ENCODE results near the gene SEMA5B. TPM values are rescaled to one million over a fixed set of nuclear protein-coding genes. Genes with fewer than 3 reads are reported as not detected.

The SEMA5B gene
- polyA plus RNA-seq, 3 donors, result 25.3 to 31.3 (median 25.8) TPM

DNA sequence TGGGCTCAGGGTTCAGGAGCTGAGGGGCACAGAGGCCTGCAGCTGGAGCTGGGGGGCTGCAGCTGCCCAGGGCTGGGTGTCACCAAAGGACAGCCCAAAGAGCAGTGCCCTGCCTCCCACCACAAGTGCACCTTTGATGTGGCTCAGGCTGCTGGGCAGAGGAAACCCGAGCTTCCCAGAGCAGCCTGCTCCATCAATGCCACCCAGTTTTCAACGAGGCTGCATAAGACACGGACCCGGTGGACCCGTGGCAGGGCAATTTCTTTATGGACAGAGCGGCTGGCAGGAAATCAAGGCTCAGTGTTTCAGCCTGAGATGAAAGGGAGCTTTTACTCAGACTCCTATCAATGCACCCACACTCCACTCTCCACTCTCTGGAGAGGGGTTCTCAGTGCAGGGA lies 18.7 kb downstream of the SEMA5B start:
- DNase-seq (ENCODE audit: extremely low read depth in 1 of 11, low read depth in 9 of 11, low spot score in 4 of 11), result no peak

DNA sequence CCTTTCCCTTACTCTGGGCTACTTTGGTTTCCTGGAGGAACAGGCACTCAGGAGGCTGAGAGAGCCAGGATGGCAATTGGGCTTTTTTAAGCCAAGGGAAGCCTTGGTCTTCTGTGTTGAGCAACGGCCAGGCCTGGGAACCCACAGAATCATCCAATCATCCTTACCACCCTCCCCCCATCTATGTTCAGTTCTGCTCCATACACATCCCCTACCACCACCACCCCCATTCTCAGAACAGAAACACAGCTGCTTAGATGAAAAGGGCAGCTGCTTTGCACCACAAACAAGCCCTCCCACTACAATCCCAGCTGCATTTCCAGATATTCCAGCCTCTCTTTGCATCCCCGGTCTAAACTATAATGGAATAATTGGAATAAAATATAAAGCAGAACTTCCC lies 21.0 kb downstream of the SEMA5B start:
- no peak for DNase-seq (ENCODE audit: extremely low read depth in 1 of 11, low read depth in 9 of 11, low spot score in 4 of 11)

DNA sequence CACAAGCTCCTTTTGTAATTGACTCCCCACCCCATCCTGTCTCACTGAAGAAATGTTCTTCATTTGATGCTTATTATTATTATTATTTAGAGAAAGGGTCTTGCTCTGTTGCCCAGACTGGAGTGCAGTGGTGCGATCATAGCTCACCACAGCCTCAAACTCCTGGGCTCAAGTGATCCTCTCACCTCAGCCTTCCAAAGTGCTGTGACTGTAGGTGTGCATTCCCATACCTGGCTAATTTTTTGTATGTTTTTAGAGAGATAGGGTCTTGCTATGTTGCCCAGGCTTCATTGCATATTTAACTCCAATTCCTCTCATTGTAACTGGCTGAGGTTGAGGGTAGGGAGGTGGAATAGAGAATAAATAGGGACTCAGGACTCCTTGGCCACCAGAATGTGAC lies 22.3 kb downstream of the SEMA5B start:
- DNase-seq (ENCODE audit: extremely low read depth in 1 of 11, low read depth in 9 of 11, low spot score in 4 of 11), result no peak

DNA sequence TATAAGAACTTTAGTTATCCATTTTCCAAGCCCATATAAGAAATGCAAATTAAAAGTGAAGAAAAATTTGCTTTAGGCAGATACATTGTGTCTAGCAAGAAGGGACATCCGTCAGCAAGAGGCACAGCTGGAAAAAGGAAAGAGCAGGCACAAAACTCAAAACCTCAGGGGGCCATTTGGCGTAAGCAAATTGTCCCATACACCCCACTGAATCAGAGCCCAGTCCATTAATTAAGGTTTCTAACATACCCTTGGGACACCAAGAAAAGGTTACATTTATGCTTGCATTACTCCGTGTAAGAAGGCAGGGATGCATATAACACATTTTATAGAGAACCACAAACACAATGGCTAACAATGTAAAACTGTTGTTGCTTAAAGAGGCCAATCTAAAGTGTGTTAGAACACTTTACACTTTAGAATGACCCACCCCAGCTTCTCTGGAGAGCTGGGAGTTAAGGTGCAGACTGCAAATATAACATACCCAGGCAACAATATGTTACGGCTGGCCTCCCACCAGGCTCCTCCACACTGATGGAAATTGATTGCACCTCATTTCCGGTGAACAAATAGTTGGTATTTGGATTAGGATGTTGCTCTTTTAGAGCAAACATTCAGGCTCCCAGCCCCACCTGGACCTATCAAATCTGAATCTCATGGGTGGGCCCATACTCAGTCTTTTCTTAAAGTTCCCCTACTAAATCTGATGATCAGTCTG lies 23.2 kb downstream of the SEMA5B start:
- DNase-seq (ENCODE audit: extremely low read depth in 1 of 11, low read depth in 9 of 11, low spot score in 4 of 11), result no peak

DNA sequence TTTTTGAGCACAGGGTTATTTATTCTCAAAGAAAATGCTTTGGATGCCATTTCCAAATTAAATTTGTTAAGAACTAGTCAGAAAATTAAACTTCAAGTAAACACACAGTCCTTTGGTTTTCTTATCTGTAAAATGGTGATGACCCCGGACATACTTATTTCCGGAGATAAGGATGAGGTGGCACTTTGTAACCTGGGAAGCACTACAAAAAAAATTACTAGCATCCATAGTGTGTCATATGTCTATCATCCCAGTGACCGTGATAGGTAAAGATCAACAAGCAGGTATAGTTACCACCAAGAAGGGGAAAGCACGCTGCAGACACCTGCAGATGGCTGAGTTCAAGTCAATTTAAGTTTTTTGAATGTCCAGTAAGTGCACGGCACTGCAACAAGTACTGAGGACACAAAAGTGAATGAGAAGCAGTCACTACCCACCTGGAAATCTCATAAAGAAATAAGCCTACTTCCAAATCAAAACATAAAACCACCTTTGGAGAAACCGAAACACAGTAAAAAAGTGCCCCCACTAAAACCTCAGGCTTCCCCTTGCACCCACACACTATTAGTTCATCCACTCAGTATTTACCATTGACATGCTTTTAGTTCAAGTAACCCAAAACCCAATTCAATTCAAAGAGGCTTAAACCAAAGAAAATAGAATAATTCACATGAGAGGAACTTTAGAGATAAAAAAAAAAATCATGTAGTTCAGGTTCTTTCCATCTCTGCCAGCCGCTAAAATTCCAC lies 24.6 kb downstream of the SEMA5B start:
- DNase-seq (ENCODE audit: extremely low read depth in 1 of 11, low read depth in 9 of 11, low spot score in 4 of 11), result no peak

DNA sequence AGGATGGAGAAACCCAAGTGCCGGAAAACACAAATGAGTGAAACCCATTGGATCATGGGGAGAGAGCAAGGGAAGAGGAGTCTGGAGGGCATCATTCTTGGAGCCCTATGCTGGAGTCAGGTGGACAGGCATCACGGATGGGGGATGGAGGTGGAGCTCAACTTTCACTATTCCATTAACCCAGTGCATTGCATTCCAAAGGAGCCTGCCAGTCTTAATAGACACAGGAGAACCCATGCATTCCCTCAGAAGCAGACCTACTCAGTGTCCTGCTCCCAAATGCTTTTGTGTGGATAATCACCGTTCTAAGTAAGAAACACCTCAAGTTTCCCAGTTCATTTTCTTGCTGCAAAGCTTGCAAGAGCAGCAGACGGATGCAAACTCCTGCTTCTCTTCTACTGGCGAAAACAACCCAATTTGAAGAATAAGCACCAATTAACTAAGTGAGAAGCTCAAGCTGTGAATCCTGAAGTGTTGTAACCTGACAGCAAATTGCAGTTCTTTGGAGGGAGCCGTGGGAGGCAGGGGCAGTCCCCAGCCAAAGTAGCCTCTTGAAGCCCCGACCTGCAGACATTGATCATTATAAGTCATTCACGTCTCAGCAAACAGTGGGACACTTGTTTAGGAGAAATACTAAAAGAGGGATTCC lies 25.3 kb downstream of the SEMA5B start:
- DNase-seq (ENCODE audit: extremely low read depth in 1 of 11, low read depth in 9 of 11, low spot score in 4 of 11), result no peak

DNA sequence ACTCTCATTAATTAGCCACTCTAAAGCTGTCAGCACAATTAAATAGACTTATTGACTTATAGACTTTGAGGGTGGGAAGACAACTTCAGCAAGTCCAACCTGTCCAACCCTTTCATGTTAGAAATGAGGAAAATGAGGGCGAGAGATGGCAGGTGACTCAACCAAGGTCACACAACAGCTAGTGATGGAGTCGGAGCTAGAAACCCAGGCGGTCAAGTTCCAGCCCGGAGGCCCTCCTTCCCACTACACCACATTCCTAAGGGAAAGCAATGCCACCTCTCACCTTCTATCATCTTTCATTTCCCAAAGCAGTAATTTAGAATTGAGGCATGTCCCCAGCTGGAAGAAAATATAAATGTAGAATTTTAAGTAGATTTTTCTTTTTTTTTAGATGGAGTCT lies 28.7 kb downstream of the SEMA5B start:
- no peak for DNase-seq (ENCODE audit: extremely low read depth in 1 of 11, low read depth in 9 of 11, low spot score in 4 of 11)

DNA sequence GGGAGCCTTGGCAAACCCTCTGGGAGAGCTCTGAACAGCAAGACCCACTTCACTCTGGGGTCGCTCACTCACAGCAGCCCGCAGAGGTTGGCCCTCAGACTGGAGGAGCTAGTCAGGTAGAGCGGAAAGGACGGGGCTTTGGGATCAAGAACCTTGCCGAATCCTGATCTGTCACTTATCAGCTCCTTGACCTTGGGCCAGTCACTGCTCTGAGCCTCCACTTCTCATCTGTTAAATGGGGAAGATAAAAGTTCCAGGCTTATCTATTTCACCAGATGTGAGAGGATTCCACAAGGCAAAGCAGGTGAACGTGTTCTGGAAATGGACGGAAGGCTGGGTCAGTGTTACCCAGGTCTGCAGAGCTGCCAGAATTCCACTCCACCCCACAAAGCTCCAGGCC lies 29.4 kb downstream of the SEMA5B start:
- DNase-seq (ENCODE audit: extremely low read depth in 1 of 11, low read depth in 9 of 11, low spot score in 4 of 11), result no peak

DNA sequence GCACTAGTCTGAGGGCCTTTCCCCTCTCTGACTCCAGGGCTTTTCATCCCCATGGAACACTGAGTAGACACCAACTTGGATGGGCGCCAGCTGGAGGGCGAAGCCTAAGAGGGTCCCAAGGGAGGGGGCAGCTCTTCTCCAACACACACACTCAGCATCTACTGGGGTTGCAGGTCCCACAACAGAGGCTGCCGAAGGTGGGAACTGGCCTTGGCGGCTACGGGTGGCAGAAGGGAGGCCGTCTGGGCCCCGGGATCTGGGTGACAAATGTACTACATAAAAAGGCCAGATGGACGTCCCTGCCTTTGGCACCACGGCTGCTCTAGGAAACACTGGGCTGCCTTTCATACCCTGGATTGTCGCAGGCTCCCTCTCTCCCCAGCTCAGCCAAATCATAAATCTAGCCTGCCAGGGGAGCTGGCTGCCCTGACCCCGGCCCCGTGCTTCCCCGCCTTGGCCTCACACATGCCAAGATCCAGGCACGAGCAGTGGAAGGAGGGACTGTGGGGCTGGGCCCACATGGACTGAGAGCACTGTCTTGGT lies 31.5 kb downstream of the SEMA5B start:
- DNase-seq (ENCODE audit: extremely low read depth in 1 of 11, low read depth in 9 of 11, low spot score in 4 of 11), result no peak

DNA sequence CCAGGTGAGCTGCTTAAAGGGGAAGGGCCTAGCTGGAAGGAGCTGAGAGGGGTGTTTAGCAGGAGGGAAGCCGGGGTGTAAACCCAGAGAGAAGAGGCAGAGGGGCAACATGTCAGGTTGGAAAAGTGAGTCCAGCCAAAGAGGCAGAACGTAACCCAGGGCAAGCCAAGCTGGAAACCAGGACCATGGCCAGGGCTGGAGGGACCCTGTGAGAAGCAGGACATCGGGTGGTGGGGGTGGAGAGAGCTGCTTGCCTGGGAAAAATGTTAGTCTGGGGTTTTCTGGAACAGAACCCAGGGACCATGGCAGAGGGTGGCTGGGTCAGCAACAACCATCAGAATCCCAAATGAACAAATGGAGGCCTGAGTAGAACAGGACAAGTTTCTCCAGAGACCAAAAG lies 32.6 kb downstream of the SEMA5B start:
- DNase-seq (ENCODE audit: extremely low read depth in 1 of 11, low read depth in 9 of 11, low spot score in 4 of 11), result no peak

DNA sequence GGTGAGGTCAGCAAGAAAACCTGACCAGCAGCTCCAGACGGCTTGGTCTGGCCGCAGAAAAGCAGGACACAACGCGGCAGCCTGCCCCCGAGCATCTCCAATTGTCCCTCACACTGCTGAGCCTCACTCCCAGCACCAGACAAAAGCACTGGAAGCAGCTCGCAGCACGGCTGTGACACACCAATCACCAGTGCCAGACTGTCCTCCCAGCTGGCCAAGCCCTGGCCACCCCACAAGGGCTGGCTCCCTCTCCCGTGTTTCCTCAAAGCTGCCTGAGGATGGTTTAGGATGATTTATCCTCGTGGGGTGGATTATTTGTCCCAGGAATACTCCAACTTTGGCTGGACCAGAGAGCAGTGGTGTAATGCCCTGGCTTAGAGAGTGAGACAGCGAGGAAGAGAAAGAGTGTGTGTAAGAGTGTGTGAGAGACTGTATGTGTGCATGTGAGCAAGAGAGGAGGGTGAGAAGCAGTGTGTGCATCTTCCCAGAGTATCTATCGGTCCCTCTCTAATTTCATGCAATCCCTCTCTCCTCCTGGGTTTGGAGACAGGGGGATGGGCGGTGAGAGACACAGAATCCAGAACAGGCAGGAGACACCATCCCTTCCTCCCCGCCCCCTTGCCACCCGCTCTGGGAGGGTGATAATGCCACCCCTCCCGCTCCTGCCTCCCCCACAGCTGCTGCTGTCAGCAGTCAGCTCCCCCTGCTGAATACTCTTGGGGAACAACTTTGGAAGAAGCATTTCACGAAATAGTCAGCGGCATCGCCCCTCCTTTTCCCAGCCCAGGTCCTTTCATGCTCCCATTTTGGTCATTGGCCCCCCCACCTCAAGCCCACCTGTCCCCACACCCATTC lies 34.2 kb downstream of the SEMA5B start:
- DNase-seq (ENCODE audit: extremely low read depth in 1 of 11, low read depth in 9 of 11, low spot score in 4 of 11), result no peak

DNA sequence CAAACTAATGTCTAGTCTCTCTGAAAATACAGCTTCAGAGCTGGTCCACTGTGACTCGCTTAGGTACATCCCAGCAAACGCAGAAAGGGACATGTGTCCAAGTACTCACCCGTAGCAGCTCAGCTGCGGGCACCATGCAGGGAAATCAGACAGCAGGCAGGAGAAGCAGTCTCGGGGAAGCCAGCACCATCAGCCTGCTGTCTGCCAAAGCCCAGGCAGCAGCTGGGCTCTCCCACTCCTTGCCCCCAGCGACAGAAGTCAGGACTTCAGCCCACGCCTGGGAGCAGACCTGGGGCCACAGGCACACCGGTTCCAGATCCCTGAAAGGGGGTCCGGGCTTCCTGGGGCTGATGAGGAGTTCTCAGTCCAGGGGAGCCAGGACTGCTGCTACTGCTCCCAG lies 34.9 kb downstream of the SEMA5B start:
- DNase-seq (ENCODE audit: extremely low read depth in 1 of 11, low read depth in 9 of 11, low spot score in 4 of 11), result no peak

DNA sequence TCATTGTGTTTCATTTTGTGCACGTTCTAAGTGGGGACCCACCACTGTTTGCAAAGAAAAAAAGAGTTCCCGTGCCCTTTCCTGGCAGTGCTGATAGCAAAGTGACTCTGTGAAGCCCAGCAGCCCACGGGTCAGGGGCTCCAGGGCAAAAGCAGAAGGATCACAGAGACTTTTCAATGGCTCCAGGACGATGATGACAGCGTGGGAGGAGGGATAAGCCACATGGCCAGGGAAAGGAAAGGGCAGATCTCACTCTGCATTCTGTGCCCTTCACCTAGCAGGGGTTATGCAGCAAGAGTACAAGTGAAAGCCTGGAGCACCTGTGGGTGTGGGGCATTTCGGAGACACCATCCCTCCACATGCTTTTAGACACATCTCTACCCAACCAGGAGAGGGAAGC lies 35.4 kb downstream of the SEMA5B start:
- DNase-seq (ENCODE audit: extremely low read depth in 1 of 11, low read depth in 9 of 11, low spot score in 4 of 11), result no peak

DNA sequence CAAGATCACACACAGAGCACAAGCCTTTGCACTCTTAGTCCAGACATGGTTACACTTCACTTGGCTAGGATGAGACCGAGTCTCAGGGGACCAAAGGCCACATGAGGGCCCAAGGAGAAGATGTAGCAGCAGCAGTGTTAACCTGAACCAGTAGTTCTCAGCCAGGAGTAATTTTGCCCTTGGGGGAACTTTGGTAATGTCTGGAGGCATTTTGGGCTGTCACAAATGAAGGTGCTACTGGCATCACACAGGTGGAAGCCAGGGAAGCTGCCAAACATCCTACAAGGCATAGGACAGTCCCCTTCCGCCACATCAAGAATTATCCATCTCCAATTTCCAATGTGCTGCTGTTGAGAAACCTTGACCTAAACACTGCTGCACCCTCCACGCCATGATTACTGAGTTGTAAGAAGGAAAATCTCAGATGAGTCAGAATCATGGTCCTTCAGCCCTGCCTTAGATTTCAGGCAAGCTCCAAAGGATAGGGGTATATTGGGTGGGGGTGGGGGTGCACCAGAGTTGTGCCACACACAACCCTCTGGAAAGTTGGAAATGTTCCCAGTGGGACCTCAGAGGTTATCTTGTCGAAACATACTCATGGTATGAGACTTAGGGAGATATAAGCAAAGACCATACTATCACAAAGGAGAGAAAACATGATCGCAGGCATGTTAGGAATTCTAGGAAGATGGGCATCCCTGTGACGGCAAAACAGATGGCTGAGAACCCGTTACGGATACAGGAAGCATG lies 36.2 kb downstream of the SEMA5B start:
- DNase-seq (ENCODE audit: extremely low read depth in 1 of 11, low read depth in 9 of 11, low spot score in 4 of 11), result no peak

DNA sequence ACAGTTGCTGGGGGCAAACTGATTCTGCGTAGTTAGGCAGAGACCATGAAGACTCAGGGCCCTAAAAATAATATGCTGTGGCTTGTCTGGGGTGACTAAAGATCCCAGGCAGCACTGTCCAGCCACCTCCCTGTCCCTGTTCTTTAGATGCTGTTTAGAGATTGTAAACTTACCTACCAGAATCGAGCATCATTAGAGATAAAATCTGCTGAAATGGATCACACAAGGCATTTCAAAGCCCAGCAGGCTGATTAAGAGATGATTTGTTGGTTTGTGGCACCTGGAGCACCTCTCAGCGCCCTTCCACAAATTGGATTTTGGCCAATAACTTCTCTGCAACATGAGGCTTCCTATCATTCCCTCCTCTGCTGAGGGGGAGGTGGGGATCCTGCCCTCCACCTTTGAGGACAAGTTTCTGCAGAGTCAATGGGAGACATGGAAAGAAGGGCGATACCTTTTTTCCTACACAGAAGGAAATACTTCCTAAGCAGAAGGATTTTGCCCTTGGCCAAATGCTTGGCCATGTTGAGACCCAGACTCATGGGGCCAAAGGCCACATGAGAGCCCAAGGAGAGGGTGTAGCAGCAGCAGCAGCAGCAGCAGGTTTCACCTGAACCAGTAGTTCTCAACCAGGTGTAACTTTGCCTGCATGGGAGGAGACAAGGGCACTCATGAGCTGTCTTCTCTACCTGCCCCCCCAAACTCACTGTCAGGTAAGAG lies 37.5 kb downstream of the SEMA5B start:
- no peak for DNase-seq (ENCODE audit: extremely low read depth in 1 of 11, low read depth in 9 of 11, low spot score in 4 of 11)

DNA sequence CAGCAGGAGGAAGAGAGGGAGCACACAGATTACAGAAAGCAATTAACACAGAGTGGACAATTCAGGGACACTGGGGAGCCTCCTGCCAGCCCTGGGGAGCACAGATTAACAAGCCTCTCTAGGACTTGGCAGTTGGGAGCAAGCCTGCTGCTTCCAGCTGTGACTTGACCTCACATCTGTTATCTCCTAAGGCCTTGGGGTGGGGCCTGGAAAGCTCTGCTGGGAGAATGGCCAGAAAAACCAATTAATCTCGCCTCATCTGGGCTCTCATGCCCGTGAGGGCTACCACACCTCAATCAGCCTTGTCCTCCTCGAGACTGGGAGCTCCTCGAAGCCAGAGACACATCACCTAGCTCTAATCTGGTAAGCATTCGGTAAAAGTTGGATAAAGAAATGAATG lies 39.1 kb downstream of the SEMA5B start:
- no peak for DNase-seq (ENCODE audit: extremely low read depth in 1 of 11, low read depth in 9 of 11, low spot score in 4 of 11)

DNA sequence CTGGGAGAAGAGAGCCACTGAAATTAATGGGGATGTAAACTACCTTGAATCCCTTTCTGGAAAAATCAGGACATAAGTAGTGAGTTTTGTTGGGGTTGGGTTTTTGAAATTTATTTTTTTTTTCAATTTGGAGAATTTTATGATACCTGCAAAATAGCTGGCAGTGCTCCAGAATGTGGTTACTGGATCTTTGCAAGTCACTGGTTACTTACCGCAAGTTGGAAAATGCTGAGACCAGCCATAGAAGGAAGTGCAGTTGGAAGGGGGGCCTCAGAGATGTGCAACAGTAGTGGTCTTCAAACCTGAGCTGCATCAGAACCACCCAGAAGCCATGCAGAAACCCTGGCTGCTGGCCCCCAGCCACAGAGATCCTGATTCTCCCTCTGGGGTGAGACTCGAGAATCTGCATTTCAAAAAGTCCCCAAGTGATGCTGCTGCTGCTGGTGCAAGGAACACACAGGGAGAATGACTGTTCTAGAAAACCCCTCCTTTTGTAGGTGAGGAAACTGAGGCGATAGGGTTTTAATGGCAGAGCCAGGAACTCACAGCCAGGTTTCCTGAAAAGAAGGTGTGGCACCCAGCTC lies 39.7 kb downstream of the SEMA5B start:
- no peak for DNase-seq (ENCODE audit: extremely low read depth in 1 of 11, low read depth in 9 of 11, low spot score in 4 of 11)

DNA sequence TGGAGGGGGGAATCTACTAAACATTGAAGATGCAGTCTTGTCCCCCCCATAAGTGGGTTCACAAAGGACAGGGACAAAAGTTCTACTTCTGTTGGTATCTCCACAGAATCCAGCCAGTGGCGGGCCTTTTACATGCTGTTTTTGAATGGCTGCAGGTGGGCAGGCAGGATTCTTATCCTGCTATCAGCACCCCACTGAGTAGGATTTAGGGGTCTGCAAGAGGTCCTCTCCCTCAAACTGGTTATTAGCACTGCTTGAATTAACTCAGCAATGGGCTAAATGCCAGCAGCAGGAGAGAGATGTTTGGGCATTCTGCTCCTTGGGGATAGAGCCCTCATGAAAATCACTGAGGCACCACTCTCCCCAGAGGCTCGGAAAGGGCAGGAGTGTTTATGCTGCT lies 40.3 kb downstream of the SEMA5B start:
- DNase-seq (ENCODE audit: extremely low read depth in 1 of 11, low read depth in 9 of 11, low spot score in 4 of 11), result no peak

Measured in renal cortex interstitium (tissue), 11 donors.